WTC11 (cell line): Measurements from ENCODE around the gene BICD1. TPM values are rescaled to one million over a fixed set of nuclear protein-coding genes. Genes with fewer than 3 reads are reported as not detected.
A peak's percentile ranks its signal among the peaks of the same experiment; 100 is the strongest.

Experiments
- ATAC-seq: fragments of 200-7000 bp; cut with Tn5 transposase; 2 replicates; pipeline ENCODE4 v1.10.0; 2021; ENCODE audit warnings: mild to moderate bottlenecking, moderate library complexity
- CTCF ChIA-PET: fragments of 300-600 bp; sonication (Branson Sonifier 250); formaldehyde crosslinking; loops from one replicate; lab custom pipeline; 2021; ENCODE audit warnings: antibody characterized with exemption; lab: Charles Lee
- POLR2A ChIA-PET: fragments of 350-600 bp; sonication (Branson Sonifier 250); formaldehyde crosslinking; loops from one replicate; lab custom pipeline; 2021; ENCODE audit warnings: antibody characterized with exemption; lab: Charles Lee
- DNase-seq: peaks from one replicate; pipeline ENCODE4 v3.0.0; 2021; ENCODE audit warnings: low spot score
- H3K27ac Mint-ChIP-seq: 2 replicates; pipeline ENCODE4 v1.8.0; 2021; ENCODE audit warnings: mixed read lengths
- H3K27me3 Mint-ChIP-seq: 2 replicates; pipeline ENCODE4 v1.8.0; 2021; ENCODE audit warnings: low read depth, mild to moderate bottlenecking, moderate library complexity, mixed read lengths
- H3K36me3 Mint-ChIP-seq: 2 replicates; pipeline ENCODE4 v1.8.0; 2021; ENCODE audit warnings: mixed read lengths
- H3K4me1 Mint-ChIP-seq: 2 replicates; pipeline ENCODE4 v1.8.0; 2022; ENCODE audit warnings: mixed read lengths
- H3K4me3 Mint-ChIP-seq: 2 replicates; pipeline ENCODE4 v1.8.0; 2021; ENCODE audit warnings: mild to moderate bottlenecking, moderate library complexity, mixed read lengths
- H3K9me3 Mint-ChIP-seq: 2 replicates; pipeline ENCODE4 v1.8.0; 2021; ENCODE audit warnings: mixed read lengths
- ATF1 ChIP-seq: sonication (generic); formaldehyde crosslinking; IDR thresholded peaks from 2 replicates; pipeline ENCODE4 v1.8.1; 2023; ENCODE audit warnings: mild to moderate bottlenecking, moderate library complexity, missing genetic modification reagents
- CDX4 ChIP-seq: fragments of 250-450 bp; sonication (Bioruptor Pico); IDR thresholded peaks from 2 replicates; pipeline ENCODE4 v1.9.0; 2021; ENCODE audit warnings: moderate library complexity, mild to moderate bottlenecking, inconsistent platforms, borderline replicate concordance
- E2F5 ChIP-seq: sonication (generic); formaldehyde crosslinking; IDR thresholded peaks from 2 replicates; pipeline ENCODE4 v1.8.1; 2022; ENCODE audit warnings: mild to moderate bottlenecking, moderate library complexity, missing genetic modification reagents
- ERG ChIP-seq: fragments of 250-450 bp; sonication (Bioruptor Pico); IDR thresholded peaks from 2 replicates; pipeline ENCODE4 v1.8.0; 2021; ENCODE audit warnings: mild to moderate bottlenecking
- ESRRA ChIP-seq: sonication (generic); formaldehyde crosslinking; IDR thresholded peaks from 2 replicates; pipeline ENCODE4 v1.8.1; 2022; ENCODE audit warnings: mild to moderate bottlenecking, missing genetic modification reagents, borderline replicate concordance
- GABPB1 ChIP-seq: sonication (generic); formaldehyde crosslinking; IDR thresholded peaks from 2 replicates; pipeline ENCODE4 v1.8.1; 2023; ENCODE audit warnings: mild to moderate bottlenecking, missing genetic modification reagents
- IRF1 ChIP-seq: sonication (generic); formaldehyde crosslinking; IDR thresholded peaks from 2 replicates; pipeline ENCODE4 v1.8.0; 2023; ENCODE audit warnings: missing genetic modification reagents
- IRF2 ChIP-seq: sonication (generic); formaldehyde crosslinking; IDR thresholded peaks from 2 replicates; pipeline ENCODE4 v1.8.0; 2022; ENCODE audit warnings: low read depth, missing genetic modification reagents, borderline replicate concordance
- JAZF1 ChIP-seq: fragments of 250-450 bp; sonication (Bioruptor Pico); IDR thresholded peaks from 2 replicates; pipeline ENCODE4 v1.9.0; 2021; ENCODE audit warnings: moderate library complexity, mild to moderate bottlenecking, inconsistent platforms
- JUN ChIP-seq: sonication (generic); formaldehyde crosslinking; IDR thresholded peaks from 2 replicates; pipeline ENCODE4 v1.8.0; 2023; ENCODE audit warnings: mild to moderate bottlenecking, missing genetic modification reagents
- MLX ChIP-seq: sonication (generic); formaldehyde crosslinking; IDR thresholded peaks from 2 replicates; pipeline ENCODE4 v1.8.1; 2023; ENCODE audit warnings: mild to moderate bottlenecking, missing genetic modification reagents, moderate library complexity
- MXD4 ChIP-seq: fragments of 250-450 bp; sonication (Bioruptor Pico); IDR thresholded peaks from 2 replicates; pipeline ENCODE4 v1.8.0; 2021; ENCODE audit warnings: mild to moderate bottlenecking, moderate library complexity, borderline replicate concordance
- NFATC4 ChIP-seq: fragments of 250-450 bp; sonication (Bioruptor Pico); IDR thresholded peaks from 2 replicates; pipeline ENCODE4 v1.9.0; 2021; ENCODE audit warnings: mild to moderate bottlenecking
- NFE2L1 ChIP-seq: sonication (generic); formaldehyde crosslinking; IDR thresholded peaks from 2 replicates; pipeline ENCODE4 v1.8.1; 2023; ENCODE audit warnings: missing genetic modification reagents
- NFYB ChIP-seq: sonication (generic); formaldehyde crosslinking; conservative IDR thresholded peaks from 2 replicates; pipeline ENCODE4 v1.8.0; 2022; ENCODE audit warnings: low read depth, missing genetic modification reagents
- NR1H2 ChIP-seq: sonication (generic); formaldehyde crosslinking; IDR thresholded peaks from 2 replicates; pipeline ENCODE4 v1.9.0; 2021; ENCODE audit warnings: mild to moderate bottlenecking, moderate library complexity, missing genetic modification reagents
- RELA ChIP-seq: sonication (generic); formaldehyde crosslinking; IDR thresholded peaks from 2 replicates; pipeline ENCODE4 v1.8.1; 2022; ENCODE audit warnings: missing genetic modification reagents, mild to moderate bottlenecking, borderline replicate concordance
- SOX15 ChIP-seq: fragments of 250-450 bp; sonication (Bioruptor Pico); IDR thresholded peaks from 2 replicates; pipeline ENCODE4 v1.9.0; 2021; ENCODE audit warnings: mild to moderate bottlenecking
- SP1 ChIP-seq: sonication (generic); formaldehyde crosslinking; conservative IDR thresholded peaks from 2 replicates; pipeline ENCODE4 v1.8.1; 2022; ENCODE audit warnings: missing genetic modification reagents
- TEAD4 ChIP-seq: sonication (generic); formaldehyde crosslinking; IDR thresholded peaks from 2 replicates; pipeline ENCODE4 v1.8.0; 2022; ENCODE audit warnings: mild to moderate bottlenecking, missing genetic modification reagents
- USF1 ChIP-seq: sonication (generic); formaldehyde crosslinking; IDR thresholded peaks from 2 replicates; pipeline ENCODE4 v1.8.0; 2022; ENCODE audit warnings: mild to moderate bottlenecking, missing genetic modification reagents
- USF2 ChIP-seq: sonication (generic); formaldehyde crosslinking; IDR thresholded peaks from 2 replicates; pipeline ENCODE4 v1.8.1; 2023; ENCODE audit warnings: mild to moderate bottlenecking, missing genetic modification reagents, moderate library complexity
- ZBTB43 ChIP-seq: sonication (generic); formaldehyde crosslinking; IDR thresholded peaks from 2 replicates; pipeline ENCODE4 v1.8.1; 2023; ENCODE audit warnings: mild to moderate bottlenecking, missing genetic modification reagents
- ZMAT4 ChIP-seq: fragments of 250-450 bp; sonication (Bioruptor Pico); IDR thresholded peaks from 2 replicates; pipeline ENCODE4 v1.9.0; 2021; ENCODE audit warnings: mild to moderate bottlenecking
- ZNF121 ChIP-seq: sonication (generic); formaldehyde crosslinking; IDR thresholded peaks from 2 replicates; pipeline ENCODE4 v1.8.0; 2023; ENCODE audit warnings: missing genetic modification reagents
- ZNF423 ChIP-seq: fragments of 250-450 bp; sonication (Bioruptor Pico); IDR thresholded peaks from 2 replicates; pipeline ENCODE4 v2.1.2; 2022; ENCODE audit warnings: mild to moderate bottlenecking, moderate library complexity
- ZSCAN18 ChIP-seq: fragments of 250-450 bp; sonication (Bioruptor Pico); IDR thresholded peaks from 2 replicates; pipeline ENCODE4 v2.1.2; 2022; ENCODE audit warnings: mild to moderate bottlenecking, moderate library complexity
- total RNA-seq: library from RNA; stranded (reverse); gene quantifications from 3 replicates; pipeline ENCODE4 v1.2.3, GENCODE V29; 2021

The BICD1 gene
- total RNA-seq, 1 experiment from 2014 or later = 69.4 TPM

- ChIA-PET CTCF (interaction anchor here (1.2 to 1.7 kb wide), 4 partner anchors 9 to 632 kb away, joined by 4 to 9 read pairs (median 6); no protein-coding TSS in a partner anchor), POLR2A (no interaction called here)
- no peak for ATAC-seq
- Mint-ChIP-seq H3K36me3 (peaks cover 9% of the 10 kb centered on the region), H3K4me3 (no peak overlapping the region), H3K9me3 (peaks cover 6% of the 10 kb centered on the region; the same call in 1 of the 2 replicates), H3K27me3 (no peaks in the 10 kb centered on the region), H3K27ac (no peak overlapping the region), H3K4me1 (peaks cover 8% of the 10 kb centered on the region)
- no peak for DNase-seq
- TF ChIP-seq MXD4 = no peak
- TF ChIP-seq ZMAT4 (CRISPR knock-in tag) = no peak
- TF ChIP-seq NR1H2 = no peak
- no peak for TF ChIP-seq USF2 (CRISPR knock-in tag)
- no peak for TF ChIP-seq JAZF1
- TF ChIP-seq E2F5 (CRISPR knock-in tag) = no peak
- TF ChIP-seq USF1 (CRISPR knock-in tag) = no peak
- TF ChIP-seq NFE2L1 = no peak
- no peak for TF ChIP-seq ESRRA (CRISPR knock-in tag)
- TF ChIP-seq CDX4 (CRISPR knock-in tag) = no peak
- TF ChIP-seq IRF2 (CRISPR knock-in tag) = no peak
- TF ChIP-seq GABPB1 = no peak
- TF ChIP-seq TEAD4 (CRISPR knock-in tag) = no peak
- no peak for TF ChIP-seq SP1
Measured at GRCh38 chr12:32285021-32285420, 178.4 kb downstream of the BICD1 start.

GRCh38 chr12:32285489-32285888 lies 178.8 kb downstream of the BICD1 start:
- ChIA-PET CTCF (interaction anchor here (0.6 to 1.7 kb wide), 6 partner anchors 9 to 632 kb away, joined by 3 to 9 read pairs (median 5); no protein-coding TSS in a partner anchor), POLR2A (interaction anchor here (0.6 kb wide), 2 partner anchors 187 to 492 kb away, joined by 5 to 6 read pairs; no protein-coding TSS in a partner anchor)
- DNase-seq (no peak), ATAC-seq (peak; percentile 83)
- Mint-ChIP-seq H3K4me3 (peak overlapping the region; percentile 24; the same call in 1 of the 2 replicates), H3K9me3 (peaks cover 6% of the 10 kb centered on the region; the same call in 1 of the 2 replicates), H3K27me3 (no peaks in the 10 kb centered on the region), H3K27ac (peak overlapping the region; percentile 95), H3K4me1 (peaks cover 13% of the 10 kb centered on the region), H3K36me3 (peaks cover 9% of the 10 kb centered on the region)
- TF ChIP-seq ZBTB43 (CRISPR knock-in tag) (no peak), JUN (CRISPR knock-in tag) (no peak), NFYB (CRISPR knock-in tag) (no peak), NFATC4 (CRISPR knock-in tag) (no peak), USF1 (CRISPR knock-in tag) (no peak), ERG (no peak), IRF1 (CRISPR knock-in tag) (no peak), MLX (CRISPR knock-in tag) (no peak), ATF1 (no peak), ZSCAN18 (no peak), ZNF121 (CRISPR knock-in tag) (no peak), IRF2 (CRISPR knock-in tag) (no peak), SOX15 (CRISPR knock-in tag) (no peak), ZNF423 (CRISPR knock-in tag) (no peak), RELA (CRISPR knock-in tag) (no peak)
